KOPT-K1 (cell line): ENCODE measurements around the gene LRBA.

Experiments
- H3K27ac ChIP-seq: fragments of 200-600 bp; sonication (generic); 2 replicates; pipeline ENCODE4 v1.5.1; 2016; ENCODE audit warnings: antibody characterized with exemption, mild to moderate bottlenecking, low read depth, low read length; ENCODE audit not compliant: poor library complexity, severe bottlenecking
- H3K36me3 ChIP-seq: fragments of 200-600 bp; sonication (generic); 2 replicates; pipeline ENCODE4 v1.5.1; 2017; ENCODE audit warnings: antibody characterized with exemption, mild to moderate bottlenecking, low read length, moderate library complexity; ENCODE audit not compliant: insufficient read depth
- H3K9me3 ChIP-seq: fragments of 200-600 bp; sonication (generic); 2 replicates; pipeline ENCODE4 v1.5.1; 2017; ENCODE audit warnings: antibody characterized with exemption, low read length, mild to moderate bottlenecking; ENCODE audit not compliant: insufficient read depth, poor library complexity, severe bottlenecking

LRBA gene

GRCh38 chr4:150817804-150818528 is 197.1 kb downstream of the LRBA start:
- Histone ChIP-seq H3K9me3 (peaks cover 10% of the 10 kb centered on the region), H3K36me3 (0 out of 2 replicates have a peak, but pooled peaks cover 6% of the 10 kb centered on the region), H3K27ac (no peak overlapping the region)

- Histone ChIP-seq H3K9me3 (peaks cover 10% of the 10 kb centered on the region), H3K36me3 (0 out of 2 replicates have a peak, but pooled peaks cover 6% of the 10 kb centered on the region), H3K27ac (no peak overlapping the region)
Observed at GRCh38 chr4:150817017-150817416, 198.1 kb downstream of the LRBA start.

- peaks cover 10% of the 10 kb centered on the region for H3K9me3 ChIP-seq
- no peak overlapping the region for H3K27ac ChIP-seq
- H3K36me3 ChIP-seq = 0 out of 2 replicates have a peak, but pooled peaks cover 6% of the 10 kb centered on the region
Observed at GRCh38 chr4:150816491-150816890, 198.6 kb downstream of the LRBA start.

- H3K27ac ChIP-seq = no peak overlapping the region
- peaks cover 13% of the 10 kb centered on the region for H3K9me3 ChIP-seq
- 0 out of 2 replicates have a peak, but pooled peaks cover 6% of the 10 kb centered on the region for H3K36me3 ChIP-seq
Observed at GRCh38 chr4:150814873-150815272, 200.2 kb downstream of the LRBA start.

GRCh38 chr4:150805183-150806025 is 209.7 kb downstream of the LRBA start:
- H3K27ac ChIP-seq = no peak overlapping the region

GRCh38 chr4:150801833-150802232 is 213.3 kb downstream of the LRBA start:
- Histone ChIP-seq H3K36me3 (peaks cover 5% of the 10 kb centered on the region; the same call in 1 of the 2 replicates), H3K27ac (no peak overlapping the region), H3K9me3 (no peaks in the 10 kb centered on the region)

More at GRCh38 chr4:150805183-150806025, 209.7 kb downstream of the LRBA start:
- H3K36me3 ChIP-seq = peaks cover 5% of the 10 kb centered on the region; the same call in 1 of the 2 replicates
- peaks cover 8% of the 10 kb centered on the region for H3K9me3 ChIP-seq

- Histone ChIP-seq H3K9me3 (no peaks in the 10 kb centered on the region), H3K36me3 (no peaks in the 10 kb centered on the region; the same call in 1 of the 2 replicates), H3K27ac (no peak overlapping the region)
Observed at GRCh38 chr4:150799207-150799606, 215.9 kb downstream of the LRBA start.

- H3K27ac ChIP-seq = no peak overlapping the region
- no peaks in the 10 kb centered on the region for H3K36me3 ChIP-seq
- H3K9me3 ChIP-seq = no peaks in the 10 kb centered on the region
Observed at GRCh38 chr4:150794706-150795105, 220.4 kb downstream of the LRBA start.

- no peak overlapping the region for H3K27ac ChIP-seq
- H3K36me3 ChIP-seq = no peaks in the 10 kb centered on the region
- H3K9me3 ChIP-seq = no peaks in the 10 kb centered on the region
Observed at GRCh38 chr4:150789864-150790263, 225.2 kb downstream of the LRBA start.

- no peak overlapping the region for H3K27ac ChIP-seq
- H3K9me3 ChIP-seq = no peaks in the 10 kb centered on the region
- H3K36me3 ChIP-seq = no peaks in the 10 kb centered on the region
Observed at GRCh38 chr4:150784939-150785338, 230.1 kb downstream of the LRBA start.

- Histone ChIP-seq H3K36me3 (no peaks in the 10 kb centered on the region), H3K27ac (no peak overlapping the region), H3K9me3 (no peaks in the 10 kb centered on the region)
Observed at GRCh38 chr4:150784305-150784704, 230.8 kb downstream of the LRBA start.

- Histone ChIP-seq H3K36me3 (no peaks in the 10 kb centered on the region), H3K27ac (no peak overlapping the region), H3K9me3 (no peaks in the 10 kb centered on the region)
Observed at GRCh38 chr4:150782921-150783320, 232.2 kb downstream of the LRBA start.

- Histone ChIP-seq H3K9me3 (no peaks in the 10 kb centered on the region), H3K36me3 (no peaks in the 10 kb centered on the region), H3K27ac (no peak overlapping the region)
Observed at GRCh38 chr4:150782311-150782710, 232.8 kb downstream of the LRBA start.

- Histone ChIP-seq H3K9me3 (no peaks in the 10 kb centered on the region), H3K36me3 (no peaks in the 10 kb centered on the region), H3K27ac (no peak overlapping the region)
Observed at GRCh38 chr4:150781191-150781590, 233.9 kb downstream of the LRBA start.

GRCh38 chr4:150779707-150780106 is 235.4 kb downstream of the LRBA start:
- no peak overlapping the region for H3K27ac ChIP-seq
- H3K9me3 ChIP-seq = no peaks in the 10 kb centered on the region

More at GRCh38 chr4:150779707-150780106, 235.4 kb downstream of the LRBA start:
- no peaks in the 10 kb centered on the region for H3K36me3 ChIP-seq
